HG03571 (cell line): Measurements from ENCODE around the gene POLG2.
"Not testable (repeated sequence)": the region's sequence is repeated elsewhere in the genome, so short reads cannot be mapped to it uniquely, and the experiment has no call there.

Experiments
- ATAC-seq: cut with Tn5 transposase; IDR thresholded peaks from one replicate; pipeline ENCODE4 v1.9.1; 2021; ENCODE audit not compliant: unreplicated experiment

Gene POLG2

DNA sequence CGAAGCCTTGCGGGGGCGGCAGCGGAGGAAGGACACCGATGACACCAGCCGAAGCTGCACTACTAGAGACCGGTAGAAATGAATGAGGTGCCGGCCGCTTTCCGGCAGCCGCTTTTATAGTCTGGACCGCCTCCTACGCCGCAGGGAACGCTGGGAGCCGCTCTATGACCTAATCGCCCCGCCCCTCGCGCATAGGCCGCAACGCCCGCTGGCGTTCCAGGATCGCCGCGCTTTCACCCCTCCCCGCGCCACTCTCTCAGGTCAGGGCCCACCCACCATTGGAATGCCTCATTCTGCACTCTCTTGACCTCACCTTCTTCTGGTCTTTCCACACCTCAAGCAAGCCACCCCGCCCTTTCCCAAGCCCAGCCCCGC, 9.3 kb upstream of the POLG2 start, which contains the start of gene DDX5:
Gene DDX5 (minus strand): TSS at position 89 of the 375 bp plus-strand sequence. CDS start 170 bp downstream, outside the sequence.
- peak; percentile 52 for ATAC-seq

GRCh38 chr17:64505340-64506200, 8.7 kb upstream of the POLG2 start:
- no peak for ATAC-seq

DNA sequence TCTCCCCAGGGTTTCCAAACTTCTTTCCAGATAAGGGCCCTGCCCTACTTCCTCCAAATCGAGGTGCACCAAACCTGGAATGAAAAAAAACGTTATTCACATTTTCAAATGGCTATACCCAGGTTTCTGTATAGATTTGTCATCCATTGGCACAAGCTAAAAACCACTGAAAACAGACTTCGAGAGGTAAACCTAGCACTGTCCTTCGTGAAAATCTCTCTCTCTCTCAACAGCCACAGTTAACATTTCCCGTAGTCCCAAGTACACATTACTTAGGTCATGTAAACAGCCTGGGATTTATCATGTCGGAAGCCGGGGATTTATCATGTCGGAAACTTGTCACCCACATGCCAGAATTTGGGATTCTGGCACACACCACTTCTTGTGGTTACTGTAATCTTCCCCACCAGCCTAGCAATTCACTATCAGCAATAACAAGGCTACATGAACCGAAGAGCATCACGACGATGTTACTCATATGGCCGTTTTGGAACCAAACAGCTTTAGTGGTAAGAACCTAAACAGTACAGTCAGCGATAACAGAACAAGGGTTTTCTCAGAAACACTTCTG, 8.0 kb upstream of the POLG2 start:
- no peak for ATAC-seq

DNA sequence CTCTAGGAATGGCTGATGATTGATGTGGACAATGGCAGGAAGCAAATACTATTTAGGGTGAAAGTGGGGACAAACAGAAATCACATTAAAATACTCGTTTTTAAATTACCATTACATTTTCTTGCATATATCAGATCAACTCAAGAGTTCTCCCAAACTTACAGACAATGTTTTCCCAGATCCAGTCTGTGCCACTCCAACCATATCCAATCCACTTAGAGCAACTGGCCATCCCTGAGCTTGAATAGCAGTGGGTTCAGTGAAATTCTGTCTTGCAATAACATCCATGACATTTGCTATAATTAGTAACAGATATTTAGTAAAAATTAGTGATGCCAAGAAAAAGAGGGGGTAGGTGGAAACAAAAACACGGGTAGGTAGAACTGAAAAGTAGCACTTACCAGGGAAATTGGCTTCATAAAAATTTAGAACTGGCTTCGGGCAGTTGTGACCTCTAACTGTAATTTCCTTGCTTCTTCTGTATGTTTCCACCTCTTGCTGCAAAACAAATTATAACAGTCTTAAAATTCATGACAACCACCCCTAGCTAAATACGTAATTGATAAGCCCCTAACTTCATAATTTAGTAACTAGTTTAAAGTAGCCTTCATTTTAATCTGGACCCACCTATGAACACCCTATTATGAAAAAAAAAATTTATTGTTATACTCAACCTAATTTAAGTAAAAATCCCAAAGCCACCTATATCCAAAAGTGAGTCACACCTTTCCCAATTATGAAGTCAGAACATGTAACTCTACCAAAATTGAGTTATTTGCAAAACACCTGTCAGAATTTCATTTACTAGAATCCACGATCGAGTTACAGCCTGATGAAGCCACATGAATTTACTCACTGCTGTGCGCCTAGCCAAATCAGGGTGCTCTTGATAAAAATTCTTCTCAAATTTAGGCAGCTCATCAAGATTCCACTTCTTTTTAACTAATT, 7.2 kb upstream of the POLG2 start:
- no peak for ATAC-seq

GRCh38 chr17:64503341-64503740, 6.5 kb upstream of the POLG2 start:
- ATAC-seq = no peak

- ATAC-seq = no peak
Observed at GRCh38 chr17:64502809-64503208, 6.0 kb upstream of the POLG2 start.

GRCh38 chr17:64502021-64502420, 5.2 kb upstream of the POLG2 start:
- no peak for ATAC-seq

DNA sequence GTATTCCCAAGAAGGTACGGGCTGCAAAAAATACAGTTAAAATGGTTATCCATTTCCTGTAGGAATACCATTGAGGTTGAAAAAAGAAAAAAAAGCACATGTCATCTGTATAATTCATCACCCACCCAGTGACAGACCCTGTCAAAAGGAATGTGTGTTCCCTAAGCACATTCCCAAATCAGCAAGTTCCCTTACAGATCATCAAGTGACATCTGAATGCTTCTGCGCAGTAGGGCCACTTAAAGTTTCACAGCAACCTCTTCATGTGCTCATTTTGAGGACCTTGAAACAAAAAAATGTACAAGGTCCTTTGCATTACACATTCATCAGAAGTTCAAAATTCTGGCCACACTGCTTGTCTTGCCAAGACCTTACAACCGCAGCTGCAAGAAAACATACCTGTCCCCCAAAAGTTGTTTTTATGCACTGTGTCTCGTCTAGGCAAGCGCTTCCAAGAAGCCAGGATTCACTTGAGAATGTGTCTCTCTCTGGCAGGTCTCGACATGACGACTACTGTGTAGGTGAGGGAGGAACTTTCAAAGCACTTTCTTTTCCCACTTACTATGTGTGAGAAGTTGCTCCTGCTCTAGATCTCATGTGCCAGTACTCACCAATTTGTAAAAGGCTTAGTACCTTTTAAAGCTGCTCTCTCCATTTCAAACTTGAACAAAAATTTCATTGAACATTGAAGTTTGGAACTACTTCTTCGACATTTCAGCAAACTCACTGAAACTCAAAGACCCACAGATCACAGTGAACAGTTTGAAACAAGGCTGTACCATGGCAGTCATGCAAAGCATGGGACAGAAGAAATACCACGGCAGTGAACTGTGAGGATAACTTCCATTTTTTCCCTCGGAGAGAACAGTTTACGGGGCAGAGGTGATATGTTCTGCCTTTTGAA, 4.3 kb upstream of the POLG2 start:
- ATAC-seq = no peak

GRCh38 chr17:64500487-64500859, 3.6 kb upstream of the POLG2 start:
- ATAC-seq = no peak

DNA sequence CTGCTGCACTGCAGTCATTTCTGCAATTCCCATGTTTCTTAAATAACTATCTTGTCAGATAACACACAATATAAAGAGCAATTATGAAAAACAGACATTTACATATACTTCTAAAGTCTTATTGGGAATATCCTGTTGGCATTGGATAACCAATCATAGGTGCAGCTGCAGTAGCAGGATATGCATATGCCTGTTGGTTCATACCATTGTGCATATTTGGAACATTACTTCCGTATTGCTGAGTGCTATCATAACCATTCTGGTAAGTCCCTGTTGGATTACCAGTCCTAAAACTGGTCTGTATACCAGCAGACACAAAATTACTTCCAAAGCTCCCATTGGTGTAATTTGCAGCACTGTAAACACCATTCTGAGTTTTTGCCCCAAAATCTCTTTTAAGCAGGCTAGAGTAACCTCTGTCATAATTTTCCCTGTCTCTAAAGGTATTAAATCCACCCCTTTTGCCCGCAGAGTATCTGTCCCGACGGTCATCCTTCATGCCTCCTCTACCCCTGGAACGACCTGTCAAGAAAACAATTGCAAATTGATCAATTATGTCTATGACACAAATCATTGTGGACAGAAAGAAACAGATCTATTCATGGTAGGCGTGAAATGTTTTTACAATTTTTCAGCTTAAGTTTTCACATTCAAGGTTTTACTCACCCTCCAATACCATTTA, 3.1 kb upstream of the POLG2 start:
- ATAC-seq = no peak

GRCh38 chr17:64498308-64499203, 1.7 kb upstream of the POLG2 start:
- no peak for ATAC-seq

- no peak for ATAC-seq
Observed at GRCh38 chr17:64497565-64498035, 746 bp upstream of the POLG2 start.

DNA sequence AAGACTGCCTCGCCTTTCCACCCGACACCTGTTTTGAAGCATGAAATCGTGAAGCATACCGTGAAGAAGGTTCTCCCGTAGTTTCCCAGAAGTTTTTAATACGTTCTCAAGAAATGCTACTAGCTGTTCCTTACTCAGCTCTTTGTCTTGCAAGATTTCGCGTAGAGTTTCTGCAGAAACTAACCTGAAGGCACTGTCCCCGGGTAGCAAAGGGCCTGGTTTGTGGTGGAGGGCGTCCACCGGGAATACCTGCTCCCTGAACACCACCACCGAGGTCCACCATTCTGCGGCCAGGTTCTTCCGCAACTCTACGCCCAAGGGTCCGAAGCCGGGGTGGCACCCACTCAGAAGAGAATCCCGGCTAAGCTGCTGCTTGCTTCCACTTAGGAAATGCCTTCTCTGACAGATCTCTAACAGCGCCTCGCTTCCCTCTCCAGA, 487 bp downstream of the POLG2 start:
- ATAC-seq = no peak

DNA sequence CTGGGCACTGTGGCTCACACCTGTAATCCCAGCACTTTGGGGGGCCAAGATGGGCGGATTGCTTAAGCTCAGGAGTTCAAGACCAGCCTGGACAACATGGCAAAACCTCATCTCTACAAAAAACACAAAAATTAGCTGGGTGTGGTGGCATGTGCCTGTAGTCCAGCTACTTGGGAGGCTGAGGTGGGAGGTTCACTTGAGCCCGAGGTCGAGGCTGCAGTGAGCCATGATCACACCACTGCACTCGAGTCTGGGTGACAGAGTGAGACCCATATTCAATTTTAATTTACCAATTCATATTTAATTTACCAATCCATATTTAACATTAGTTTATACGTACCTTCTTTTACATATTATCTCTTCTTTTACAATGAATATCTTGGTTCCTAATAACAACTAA, 1.6 kb downstream of the POLG2 start:
- not testable (repeated sequence) for ATAC-seq

DNA sequence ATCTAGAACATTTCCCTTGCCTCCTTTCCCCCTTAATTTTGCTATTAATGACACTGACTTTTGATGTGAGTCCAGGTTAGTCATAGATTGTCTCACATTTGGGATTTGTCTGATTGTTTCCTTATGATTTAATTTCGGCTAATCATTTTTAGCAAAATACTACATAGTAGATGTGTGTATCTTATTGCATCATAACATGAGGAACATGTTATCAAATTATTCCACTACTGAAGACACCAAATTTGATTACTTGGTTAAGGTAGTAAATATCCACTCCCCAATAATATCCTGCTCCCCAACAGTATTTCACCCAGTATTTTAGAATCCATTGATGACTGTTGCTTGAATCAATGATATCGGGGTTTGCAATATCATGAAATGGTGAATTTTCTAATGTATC, 2.7 kb downstream of the POLG2 start:
- no peak for ATAC-seq

GRCh38 chr17:64492481-64493109, 4.3 kb downstream of the POLG2 start:
- ATAC-seq = no peak

GRCh38 chr17:64491994-64492393, 4.9 kb downstream of the POLG2 start:
- no peak for ATAC-seq
